ENCODE measurements around the gene NANOS2. TPM values are rescaled to one million over a fixed set of nuclear protein-coding genes. Genes with fewer than 3 reads are reported as not detected.

NANOS2 gene
- not detected for total RNA-seq

DNA sequence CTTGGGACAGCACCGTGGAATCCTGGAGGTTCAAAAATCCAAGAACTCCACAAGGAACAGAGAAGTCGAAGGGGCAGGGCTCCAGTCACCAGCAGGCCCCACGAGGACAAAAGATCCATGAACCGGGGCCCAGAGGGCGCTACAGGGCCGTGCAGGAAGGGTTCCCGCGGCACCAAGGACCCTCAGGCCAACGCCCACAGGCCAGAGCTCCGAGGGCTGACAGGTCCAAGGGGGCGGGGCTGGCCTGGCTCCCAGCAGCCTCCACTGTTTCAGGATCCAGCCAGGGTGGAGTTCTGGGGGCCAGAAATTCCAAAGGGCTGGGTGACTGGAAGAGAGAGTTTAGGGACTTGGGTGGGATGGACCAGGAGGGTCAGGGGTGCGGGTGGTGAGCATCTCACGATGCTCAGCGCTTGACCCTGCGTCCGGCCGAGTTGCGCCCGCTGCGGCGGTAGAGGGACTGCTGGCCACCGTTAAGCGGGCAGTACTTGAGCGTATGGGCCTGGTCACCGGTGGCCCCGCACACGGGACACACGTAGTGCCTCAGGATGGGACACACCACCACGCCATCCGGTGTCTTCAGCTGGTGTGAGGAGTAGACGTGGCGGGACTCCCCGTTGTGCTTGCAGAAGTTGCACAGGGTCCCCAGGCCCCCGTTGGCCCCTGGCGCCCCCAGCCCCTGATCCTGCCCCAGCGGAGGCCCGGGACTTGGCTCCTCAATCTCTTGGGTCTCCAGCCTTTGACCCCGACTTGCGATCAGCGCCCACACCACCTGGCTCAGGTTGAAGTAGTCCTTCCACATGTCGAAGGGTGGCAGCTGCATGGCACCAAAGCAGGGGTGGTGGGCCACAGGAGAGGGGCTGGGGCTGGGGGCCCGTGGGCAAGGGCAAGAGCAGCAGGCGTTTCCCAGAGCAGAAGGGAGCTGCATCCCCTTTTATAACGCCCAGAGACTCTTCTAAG lies at the start of gene NANOS2:
Gene NANOS2 (minus strand): TSS at position 905 of the 957 bp plus-strand sequence. CDS start 85 bp downstream, at position 820.
- DNase-seq (ENCODE audit: low spot score) (no peak), ATAC-seq (no peak)
- intact Hi-C loops (cut with DNase I) = no loop called here

DNA sequence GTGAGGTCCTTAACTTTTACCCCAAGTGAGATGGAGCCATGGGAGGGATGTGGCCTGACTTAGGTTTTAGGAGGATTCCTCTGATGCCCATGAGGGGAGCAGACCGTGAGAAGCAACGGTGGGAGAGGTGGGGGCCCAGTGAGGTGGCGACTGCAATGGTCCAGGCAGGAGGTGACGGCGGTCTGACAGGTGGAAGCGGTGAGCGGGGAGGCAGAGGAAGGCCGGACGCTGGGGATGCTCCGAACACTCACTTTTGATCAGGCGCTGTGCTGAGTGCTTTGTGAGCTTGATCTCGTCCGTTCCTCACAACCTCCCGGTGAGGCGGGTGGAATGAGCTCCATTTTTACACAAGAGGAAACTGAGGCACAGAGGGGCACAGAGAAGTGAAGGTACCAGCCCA lies 47.4 kb upstream of the NANOS2 start:
- DNase-seq (ENCODE audit: low spot score) (no peak), ATAC-seq (no peak)
- intact Hi-C loops (cut with DNase I) = no loop called here

DNA sequence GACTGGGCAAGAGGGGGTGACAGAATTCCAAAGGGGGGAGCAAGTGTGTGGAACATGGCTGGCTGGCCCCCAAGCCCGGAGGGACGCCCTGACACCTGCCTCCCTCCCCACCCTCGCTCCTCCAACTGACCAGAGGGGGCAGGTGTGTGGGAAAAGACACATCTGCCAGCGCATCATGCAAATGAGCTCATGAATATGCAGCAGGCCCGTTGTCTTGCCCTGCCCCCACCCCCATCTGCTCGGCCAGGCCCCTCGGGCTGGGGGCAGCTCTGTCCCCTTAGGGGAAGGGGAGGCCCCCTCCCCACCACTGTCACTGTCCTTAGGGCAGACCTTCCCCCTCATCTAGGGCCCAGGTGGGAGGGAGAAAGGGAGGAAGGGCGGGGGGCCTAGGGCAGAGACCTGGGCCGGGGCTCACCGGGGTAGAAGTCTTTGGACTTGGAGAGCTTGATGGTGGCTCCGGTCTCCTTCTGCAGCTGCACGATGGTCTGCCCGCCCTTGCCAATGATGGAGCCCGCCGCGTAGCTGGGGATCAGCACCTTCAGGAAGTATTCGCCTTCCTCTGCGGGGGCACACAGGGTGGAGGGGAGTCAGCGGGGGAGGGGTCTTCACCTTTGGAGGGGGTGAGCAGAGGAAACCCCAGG lies 46.1 kb upstream of the NANOS2 start:
- ATAC-seq = no peak
- intact Hi-C loops (cut with DNase I) = no loop called here
- no peak for DNase-seq (ENCODE audit: low spot score)

DNA sequence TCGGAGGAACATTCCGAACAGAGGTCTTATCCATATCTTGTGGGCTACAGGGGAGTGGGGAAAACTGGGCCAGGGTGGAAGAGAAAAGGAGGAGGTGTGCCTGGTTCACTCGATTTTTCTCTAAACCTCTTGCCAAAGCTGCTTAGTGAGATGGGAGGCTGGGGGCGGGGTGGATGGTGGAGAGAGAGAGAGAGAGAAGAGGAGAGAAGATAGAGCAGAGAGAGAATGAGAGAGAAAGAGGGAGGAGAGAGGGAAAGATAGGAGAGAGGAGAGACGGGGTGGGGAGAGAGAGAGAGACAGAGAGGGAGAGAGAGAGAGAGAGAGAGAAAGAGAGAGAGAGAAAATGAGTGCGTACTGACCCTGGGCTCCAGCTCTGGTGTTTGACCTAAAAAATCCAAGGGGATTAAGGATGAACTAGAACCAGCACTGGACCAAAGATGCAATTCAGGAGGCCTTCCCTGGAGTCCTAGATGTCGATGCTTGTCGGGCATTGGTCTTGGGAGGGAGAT lies 45.0 kb upstream of the NANOS2 start:
- intact Hi-C loops (cut with DNase I) = no loop called here
- ATAC-seq = no peak
- DNase-seq (ENCODE audit: low spot score) = no peak

DNA sequence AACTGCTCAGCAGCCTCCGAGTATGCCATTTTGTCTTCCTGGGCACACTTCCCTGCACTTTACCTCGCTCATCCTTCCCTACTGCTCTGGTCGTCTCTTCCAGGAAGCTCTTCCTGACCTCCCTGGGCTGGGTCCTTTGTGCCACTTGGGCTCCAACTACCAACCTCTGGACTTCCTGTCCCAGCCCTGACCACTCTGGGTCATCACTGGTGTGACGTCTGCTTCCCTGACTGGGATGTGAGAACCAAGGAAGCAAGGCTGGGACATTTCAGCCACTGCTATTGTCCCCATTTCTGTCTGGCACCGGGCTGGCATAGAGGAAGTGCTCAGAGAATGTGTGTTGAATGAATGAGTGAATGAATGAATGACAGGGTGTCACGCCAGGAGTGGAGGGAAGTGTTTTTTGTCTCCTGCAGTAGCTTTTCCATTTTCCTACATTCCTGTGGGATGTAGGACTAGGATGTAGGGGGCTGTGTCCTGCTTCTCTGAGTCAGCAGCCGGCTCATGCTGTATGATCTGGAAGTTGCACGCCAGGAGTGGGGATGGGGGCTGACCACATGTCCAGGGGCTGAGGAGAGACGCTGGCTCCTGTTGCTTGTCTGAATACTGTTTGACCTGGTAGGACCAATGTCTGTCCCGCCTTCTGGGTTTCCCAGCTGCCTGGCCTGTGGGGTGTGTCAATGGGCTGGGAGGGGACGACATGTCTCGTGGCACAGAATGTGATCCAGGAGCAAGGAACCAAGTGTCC lies 44.4 kb upstream of the NANOS2 start:
- intact Hi-C loops (cut with DNase I) = no loop called here
- DNase-seq (ENCODE audit: low spot score) (no peak), ATAC-seq (no peak)

DNA sequence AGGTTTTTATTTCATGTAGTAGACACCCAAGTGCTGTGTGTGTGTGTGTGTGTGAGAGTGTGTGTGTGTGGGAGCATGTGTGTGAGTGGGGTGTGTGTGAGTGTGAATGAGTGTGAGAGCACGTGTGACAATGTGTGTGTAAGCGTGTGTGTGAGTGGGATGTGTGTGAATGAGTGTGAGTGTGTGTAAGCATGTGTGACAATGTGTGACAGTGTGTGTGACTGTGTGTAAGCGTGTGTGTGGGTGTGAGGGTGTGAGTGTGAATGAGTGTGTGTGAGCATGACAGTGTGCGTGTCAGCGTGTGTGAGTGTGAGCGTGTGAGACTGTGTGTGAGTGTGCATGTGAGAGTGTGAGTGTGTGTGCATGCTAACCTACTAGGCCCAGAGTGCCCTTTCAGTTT lies 43.7 kb upstream of the NANOS2 start:
- intact Hi-C loops (cut with DNase I) = no loop called here
- DNase-seq (ENCODE audit: low spot score) (no peak), ATAC-seq (no peak)

DNA sequence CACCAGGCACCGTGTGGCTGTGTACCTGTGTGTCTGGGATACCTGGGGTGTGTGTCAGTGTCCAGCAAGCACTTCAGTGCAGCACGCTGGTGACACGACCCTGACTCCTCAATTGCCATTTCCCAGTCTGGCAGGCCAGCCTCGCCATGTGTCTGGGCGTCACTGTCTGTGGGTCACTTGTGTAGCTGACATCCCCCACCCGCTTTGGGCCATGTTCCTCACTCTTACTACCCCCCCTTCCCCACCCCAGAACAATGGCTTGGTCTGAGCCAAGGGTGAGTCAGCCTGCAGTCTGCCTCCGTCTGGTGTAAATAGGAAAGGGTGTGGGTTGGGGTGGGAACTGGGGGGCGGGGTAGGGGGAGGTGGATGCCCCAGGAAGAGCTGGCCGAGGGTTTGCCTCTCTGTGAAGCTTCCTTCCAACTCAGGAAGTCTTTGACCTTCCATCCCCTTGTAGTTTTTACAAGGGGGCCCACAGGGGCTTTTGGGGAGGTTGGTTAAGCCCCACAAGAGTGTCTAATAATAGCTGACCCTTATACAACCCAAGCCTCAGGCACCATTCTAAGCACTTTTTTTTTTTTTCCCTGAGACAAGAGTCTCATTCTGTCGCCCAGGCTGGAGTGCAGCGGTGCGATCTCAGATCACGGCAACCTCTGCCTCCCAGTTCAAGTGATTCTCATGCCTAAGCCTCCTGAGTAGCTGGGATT lies 41.5 kb upstream of the NANOS2 start:
- ATAC-seq = peak; percentile 46
- intact Hi-C loops (cut with DNase I) = no loop called here
- DNase-seq (ENCODE audit: low spot score) = no peak

DNA sequence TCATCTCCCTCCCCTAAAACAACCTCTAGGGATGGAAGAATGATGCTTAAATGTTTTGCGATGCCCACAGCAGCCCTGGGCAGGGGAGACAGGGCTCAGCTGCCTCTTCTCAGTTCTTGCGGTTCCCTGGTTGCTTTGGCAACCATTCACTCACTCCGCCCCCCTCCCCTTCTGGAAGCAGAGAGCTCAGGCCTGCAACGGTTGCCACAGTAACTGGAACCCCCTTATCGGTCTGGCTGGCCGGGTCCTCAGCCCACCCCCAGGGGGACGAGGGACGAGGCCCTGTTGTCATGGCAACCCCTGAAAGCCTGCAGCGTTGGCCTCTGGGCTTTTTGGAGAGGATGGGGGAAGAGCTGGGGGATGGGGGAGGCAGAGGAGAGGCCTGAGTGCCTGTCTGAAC lies 39.6 kb upstream of the NANOS2 start:
- DNase-seq (ENCODE audit: low spot score) (no peak), ATAC-seq (no peak)
- intact Hi-C loops (cut with DNase I) = no loop called here

DNA sequence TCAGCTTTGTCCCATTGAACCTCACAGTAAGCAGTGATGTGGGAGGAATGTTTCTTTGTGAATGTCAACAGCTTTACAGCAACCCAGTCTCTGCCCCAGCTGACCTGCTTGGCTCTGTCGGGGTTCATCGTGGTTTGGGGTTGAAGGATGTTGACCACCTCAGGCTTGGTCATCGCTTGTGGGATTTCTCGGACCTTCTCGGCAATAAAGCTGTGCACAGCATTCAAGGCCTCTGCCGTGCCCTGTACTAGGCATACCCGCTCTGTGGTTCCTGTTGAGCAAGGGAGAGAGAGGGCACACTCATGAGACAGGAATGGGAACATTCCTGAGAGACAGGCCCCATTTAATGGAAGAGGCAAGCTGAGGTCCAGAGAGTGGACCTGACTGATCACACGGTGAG lies 39.1 kb upstream of the NANOS2 start:
- intact Hi-C loops (cut with DNase I) = no loop called here
- no peak for ATAC-seq
- no peak for DNase-seq (ENCODE audit: low spot score)

DNA sequence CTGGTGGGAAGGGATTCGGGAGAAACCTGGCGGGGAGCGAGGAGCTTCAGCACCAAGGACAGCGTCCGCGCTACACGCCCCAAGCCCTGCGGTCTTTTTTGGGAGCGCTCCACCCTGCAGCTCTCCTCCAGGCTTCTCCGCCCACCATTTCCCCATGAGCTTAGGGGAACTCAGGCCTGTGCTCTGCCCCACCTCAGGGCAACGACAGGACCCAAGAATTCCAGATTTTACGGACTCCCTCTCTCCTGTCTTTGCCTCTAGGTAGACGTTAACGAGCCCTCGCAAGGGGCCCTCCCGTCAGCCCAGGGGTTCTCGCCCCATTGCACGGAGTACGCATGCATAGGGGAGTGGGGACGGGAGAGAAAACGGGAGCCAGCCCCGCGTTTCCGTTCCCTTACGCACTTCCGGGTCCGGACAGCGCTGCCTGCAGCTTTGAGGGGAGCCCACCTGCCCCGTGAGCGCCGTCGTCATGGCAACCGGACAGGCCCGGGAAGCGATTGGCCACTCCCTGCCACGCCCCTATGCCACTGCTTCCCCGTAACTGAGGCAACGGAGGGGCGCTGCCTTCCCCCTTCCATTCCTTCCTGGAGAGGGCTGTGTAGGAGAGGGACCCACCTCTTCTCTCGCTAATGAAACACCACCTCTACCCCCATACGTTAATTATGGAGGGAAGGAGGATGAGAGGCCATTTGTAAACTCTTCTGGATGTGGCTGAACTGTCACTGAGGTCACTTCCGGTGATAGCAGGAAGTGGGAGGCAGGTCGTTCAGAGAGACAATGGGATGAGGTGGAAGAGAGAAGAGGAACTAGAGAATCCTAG lies 38.3 kb upstream of the NANOS2 start:
- ATAC-seq (peak; percentile 70), DNase-seq (ENCODE audit: low spot score) (no peak)
- intact Hi-C loops (cut with DNase I) = no loop called here

DNA sequence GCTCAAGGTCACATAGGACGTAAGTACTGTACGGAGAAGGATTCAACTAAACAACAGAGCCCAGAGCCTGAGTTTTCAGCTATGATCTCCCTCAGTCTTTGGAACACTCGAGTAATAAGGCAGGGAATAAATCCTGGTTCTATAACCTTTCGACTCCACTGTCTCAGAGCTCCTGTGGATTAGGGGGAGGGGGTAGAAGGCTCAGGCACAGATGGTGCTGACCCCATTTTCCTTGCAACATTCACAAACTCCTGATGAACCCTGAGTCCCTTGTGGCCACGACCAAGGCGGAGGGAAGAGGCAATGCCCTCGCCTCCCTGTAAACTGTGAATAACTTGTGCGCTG lies 37.7 kb upstream of the NANOS2 start:
- ATAC-seq (no peak), DNase-seq (ENCODE audit: low spot score) (no peak)
- intact Hi-C loops (cut with DNase I) = no loop called here

DNA sequence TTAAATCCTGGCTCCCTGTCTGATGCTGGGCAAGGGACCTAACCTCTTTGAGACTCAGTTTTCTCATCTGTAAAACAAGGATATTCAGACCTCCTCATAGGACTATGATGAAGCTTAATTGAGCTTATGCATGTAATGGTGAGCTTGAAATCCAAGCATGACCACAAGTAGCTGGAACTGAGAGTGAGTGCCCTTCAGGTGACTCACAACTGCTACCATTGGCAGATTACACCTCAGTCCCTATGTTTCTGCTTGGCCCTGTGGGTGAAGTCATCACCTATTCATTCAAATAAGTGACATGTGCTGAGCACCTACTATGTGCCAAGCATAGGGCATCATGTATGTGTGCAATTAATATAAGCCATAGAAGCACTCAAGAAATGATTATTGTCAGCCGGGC lies 33.3 kb upstream of the NANOS2 start:
- ATAC-seq (no peak), DNase-seq (ENCODE audit: low spot score) (no peak)
- intact Hi-C loops (cut with DNase I) = no loop called here

DNA sequence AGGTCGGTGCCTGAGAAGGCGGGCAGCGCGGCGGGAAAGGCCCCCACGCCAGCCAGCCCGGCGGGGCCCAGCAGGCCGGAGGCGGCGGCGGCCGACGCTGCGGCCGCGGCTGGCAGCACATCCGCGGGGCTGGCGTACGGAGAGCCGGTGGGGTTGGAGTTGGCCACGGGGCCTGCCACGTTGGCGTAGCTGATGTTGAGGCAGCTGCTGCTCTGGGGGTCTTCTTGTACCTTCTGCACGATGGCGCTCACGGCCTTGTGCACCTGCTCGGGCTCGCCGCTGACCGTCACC lies 25.9 kb upstream of the NANOS2 start:
- DNase-seq (ENCODE audit: low spot score) = no peak
- intact Hi-C loops (cut with DNase I) = no loop called here
- ATAC-seq = no peak

DNA sequence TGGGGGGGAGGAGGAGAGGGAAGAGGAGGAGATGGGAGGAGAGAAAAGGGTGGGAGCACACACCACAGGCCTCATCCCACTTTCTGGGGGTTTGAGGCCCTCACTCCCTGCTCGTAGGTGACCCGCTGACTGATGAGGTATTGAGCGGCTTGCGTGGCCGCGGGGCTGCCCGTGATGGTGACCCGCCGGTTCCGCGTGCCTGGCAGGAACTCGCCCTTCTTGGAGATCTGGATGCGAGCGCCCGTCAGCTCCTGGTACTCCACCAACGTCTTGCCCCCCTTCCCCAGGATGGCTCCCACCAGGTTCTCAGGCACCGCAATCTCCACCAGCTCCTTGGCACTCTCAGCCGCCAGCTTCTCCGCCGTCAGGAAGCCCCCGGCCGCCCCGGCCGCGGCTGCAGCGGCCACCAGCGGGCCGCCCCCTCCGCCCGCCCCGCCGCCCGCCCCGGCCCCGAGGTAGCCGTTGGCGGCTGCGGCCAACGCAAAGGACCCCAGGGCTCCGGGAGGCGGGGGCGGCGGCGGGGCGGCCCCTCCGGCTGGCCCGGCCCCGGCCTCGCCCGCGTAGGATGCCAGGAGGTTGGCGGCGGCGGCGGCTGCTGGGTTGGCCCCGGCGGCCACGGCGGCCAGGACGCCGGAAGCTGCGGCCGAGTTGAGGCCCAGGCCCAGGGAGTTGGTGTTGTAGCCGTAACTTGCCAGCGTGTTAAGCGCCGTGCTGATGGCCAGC lies 25.4 kb upstream of the NANOS2 start:
- DNase-seq (ENCODE audit: low spot score) (no peak), ATAC-seq (no peak)
- intact Hi-C loops (cut with DNase I) = no loop called here

DNA sequence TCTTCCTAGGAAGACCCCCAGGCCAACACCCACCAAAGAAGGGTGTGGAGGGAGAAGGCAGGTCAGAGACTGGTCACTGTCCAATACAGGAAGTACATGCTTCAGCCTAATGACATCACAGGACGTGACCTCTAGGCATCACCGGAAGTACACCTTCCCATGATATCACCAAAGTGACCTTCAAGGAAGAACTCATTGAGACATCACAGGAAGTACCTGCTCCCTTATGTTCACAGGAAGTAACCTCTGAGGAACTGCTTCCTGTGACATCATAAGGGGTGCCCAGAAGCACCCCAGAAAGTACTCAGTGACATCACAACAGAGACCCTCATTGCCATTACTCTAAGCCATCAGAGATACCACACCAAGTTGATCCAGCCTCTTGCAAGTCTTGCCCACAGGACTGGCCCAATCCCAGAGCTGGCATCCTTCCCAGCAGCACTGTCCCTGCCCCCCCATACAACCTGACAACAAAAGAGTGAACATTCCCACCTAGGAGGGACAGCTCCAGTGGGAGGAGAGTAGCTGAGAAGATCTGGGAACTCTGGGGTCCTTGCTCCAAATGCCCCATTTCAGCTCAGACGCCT lies 24.2 kb upstream of the NANOS2 start:
- ATAC-seq (no peak), DNase-seq (ENCODE audit: low spot score) (no peak)
- intact Hi-C loops (cut with DNase I) = no loop called here

DNA sequence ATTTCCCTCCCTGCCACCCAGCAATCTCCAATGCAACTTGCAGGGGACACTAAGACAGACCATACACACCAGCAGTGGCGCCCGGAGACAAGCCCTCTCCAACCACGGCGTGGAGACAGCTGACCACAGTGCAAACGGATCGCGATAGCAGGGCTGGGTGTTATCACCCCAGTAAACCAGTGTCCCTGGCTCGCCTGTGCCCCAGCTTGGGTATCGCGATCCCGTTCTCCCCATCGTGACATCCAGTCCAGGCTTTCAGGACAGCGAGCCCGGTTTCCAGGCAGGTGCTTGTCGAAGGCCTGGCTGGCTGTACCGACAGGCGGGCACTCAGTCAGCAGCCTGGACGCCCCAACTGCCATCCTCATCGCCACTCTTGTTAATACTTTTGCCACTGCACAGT lies 20.7 kb upstream of the NANOS2 start:
- intact Hi-C loops (cut with DNase I) = no loop called here
- DNase-seq (ENCODE audit: low spot score) = no peak
- no peak for ATAC-seq

DNA sequence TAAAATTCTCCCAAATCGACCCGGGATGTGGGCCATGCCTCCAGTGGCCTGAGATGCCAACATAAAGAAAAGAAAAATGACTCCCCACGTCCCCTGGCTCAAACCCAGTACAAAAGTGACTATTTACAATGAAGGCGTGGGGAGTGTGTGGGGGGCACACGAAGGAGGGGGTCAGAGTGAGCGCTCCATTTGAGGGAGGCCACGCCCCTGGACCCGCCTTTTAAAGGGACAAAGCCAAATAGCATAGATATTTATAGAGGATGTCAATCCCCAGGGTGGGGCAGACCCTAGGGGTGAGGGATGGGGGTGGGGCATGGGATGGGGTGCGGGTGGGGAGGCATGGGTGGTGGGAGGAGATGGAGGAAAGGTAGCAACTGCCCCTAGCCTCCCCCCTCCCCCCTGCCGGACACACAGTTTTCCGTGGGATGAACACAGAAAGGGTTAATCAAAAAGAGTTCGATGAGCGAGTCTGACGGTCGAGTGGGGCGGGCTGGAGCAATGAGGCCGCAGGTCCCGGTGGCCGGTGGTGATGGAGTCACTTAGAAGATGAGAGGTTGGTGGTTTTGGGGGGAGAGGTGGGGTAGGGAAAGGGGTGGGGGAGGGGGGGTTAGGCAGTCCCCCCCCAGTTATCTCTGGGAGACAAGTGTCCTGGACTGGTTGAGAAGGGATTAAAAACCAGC lies 20.1 kb upstream of the NANOS2 start:
- ATAC-seq (no peak), DNase-seq (ENCODE audit: low spot score) (no peak)
- intact Hi-C loops (cut with DNase I) = no loop called here

Data from sciatic nerve (tissue), 2 donors.